ENCODE results near the gene LAMB4. TPM values are rescaled to one million over a fixed set of nuclear protein-coding genes. Genes with fewer than 3 reads are reported as not detected.

LAMB4 gene
- total RNA-seq, 2 experiments from 2014 or later: 0.08 to 0.11 TPM

DNA sequence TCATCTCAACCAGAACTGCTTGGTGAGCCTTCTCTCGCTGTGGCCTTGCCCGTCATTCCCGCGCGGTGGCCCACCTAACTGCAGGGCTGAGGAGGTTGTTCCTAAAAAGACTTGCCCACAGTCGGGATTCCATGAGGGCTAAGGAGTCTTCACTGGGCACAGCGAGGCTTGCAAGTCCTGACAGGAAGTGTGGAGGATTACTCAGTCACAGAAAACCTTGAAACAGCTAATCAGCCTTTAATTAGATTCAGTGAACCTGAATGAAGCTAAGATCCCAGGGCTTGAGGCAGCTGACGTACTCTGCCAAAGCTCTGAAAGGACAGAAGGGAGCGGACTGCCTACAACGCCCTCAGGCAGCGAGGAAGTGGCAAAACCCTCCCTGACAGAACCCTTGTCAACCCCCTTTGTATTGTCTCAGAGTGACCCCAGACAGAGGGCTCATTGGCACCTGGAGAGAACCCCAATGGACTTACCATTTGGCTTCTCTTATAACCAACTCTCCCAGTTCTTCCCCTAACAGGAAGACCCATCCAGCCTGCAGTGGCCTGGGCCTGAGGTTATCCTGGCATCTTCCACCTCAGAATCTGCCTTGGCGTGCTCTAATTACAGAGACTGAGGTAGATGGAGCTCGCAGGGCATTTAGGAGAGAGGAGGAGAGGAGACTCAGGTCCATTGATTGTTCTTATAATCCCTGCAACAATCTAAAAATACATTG is 2.5 kb upstream of the LAMB4 start:
- CTCF ChIA-PET: no interaction called here
- Mint-ChIP-seq H3K27ac (no peak overlapping the region), H3K4me3 (no peak overlapping the region), H3K27me3 (no peaks in the 10 kb centered on the region), H3K9me3 (no peaks in the 10 kb centered on the region), H3K4me1 (ENCODE audit: low read depth) (peaks cover 17% of the 10 kb centered on the region), H3K36me3 (ENCODE audit: low read depth) (no peaks in the 10 kb centered on the region)
- H3K4me3 ChIP-seq (ENCODE audit: low read length): no peak overlapping the region
- TF ChIP-seq, protein P1, sequence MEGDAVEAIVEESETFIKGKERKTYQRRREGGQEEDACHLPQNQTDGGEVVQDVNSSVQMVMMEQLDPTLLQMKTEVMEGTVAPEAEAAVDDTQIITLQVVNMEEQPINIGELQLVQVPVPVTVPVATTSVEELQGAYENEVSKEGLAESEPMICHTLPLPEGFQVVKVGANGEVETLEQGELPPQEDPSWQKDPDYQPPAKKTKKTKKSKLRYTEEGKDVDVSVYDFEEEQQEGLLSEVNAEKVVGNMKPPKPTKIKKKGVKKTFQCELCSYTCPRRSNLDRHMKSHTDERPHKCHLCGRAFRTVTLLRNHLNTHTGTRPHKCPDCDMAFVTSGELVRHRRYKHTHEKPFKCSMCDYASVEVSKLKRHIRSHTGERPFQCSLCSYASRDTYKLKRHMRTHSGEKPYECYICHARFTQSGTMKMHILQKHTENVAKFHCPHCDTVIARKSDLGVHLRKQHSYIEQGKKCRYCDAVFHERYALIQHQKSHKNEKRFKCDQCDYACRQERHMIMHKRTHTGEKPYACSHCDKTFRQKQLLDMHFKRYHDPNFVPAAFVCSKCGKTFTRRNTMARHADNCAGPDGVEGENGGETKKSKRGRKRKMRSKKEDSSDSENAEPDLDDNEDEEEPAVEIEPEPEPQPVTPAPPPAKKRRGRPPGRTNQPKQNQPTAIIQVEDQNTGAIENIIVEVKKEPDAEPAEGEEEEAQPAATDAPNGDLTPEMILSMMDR (IDR thresholded peaks at IDR 0.05): no peak
- H3K27me3 ChIP-seq (ENCODE audit: control insufficient read depth in 1 of 2, insufficient read depth in 2 of 2, low read length in 2 of 2): no peaks in the 10 kb centered on the region
- intact Hi-C loops (cut with DNase I, micrococcal nuclease): loop anchor here in 1 of 2 experiments (10.0 kb wide), 1 partner anchor 1328 kb away; no protein-coding TSS in a partner anchor
- no peaks in the 10 kb centered on the region for H3K9me3 ChIP-seq (ENCODE audit: control insufficient read depth in 1 of 2, insufficient read depth in 1 of 2, low read length in 2 of 2)
- H3K36me3 ChIP-seq (ENCODE audit: insufficient read depth, low read length): no peaks in the 10 kb centered on the region
- peaks cover 8% of the 10 kb centered on the region for H3K4me1 ChIP-seq (ENCODE audit: insufficient read depth, low read length)
- no peak overlapping the region for H3K27ac ChIP-seq (ENCODE audit: low read depth in 1 of 2, low read length in 2 of 2)
- DNase-seq (no peak), ATAC-seq (ENCODE audit: poor library complexity) (no peak)
- POLR2A ChIA-PET: no interaction called here

DNA sequence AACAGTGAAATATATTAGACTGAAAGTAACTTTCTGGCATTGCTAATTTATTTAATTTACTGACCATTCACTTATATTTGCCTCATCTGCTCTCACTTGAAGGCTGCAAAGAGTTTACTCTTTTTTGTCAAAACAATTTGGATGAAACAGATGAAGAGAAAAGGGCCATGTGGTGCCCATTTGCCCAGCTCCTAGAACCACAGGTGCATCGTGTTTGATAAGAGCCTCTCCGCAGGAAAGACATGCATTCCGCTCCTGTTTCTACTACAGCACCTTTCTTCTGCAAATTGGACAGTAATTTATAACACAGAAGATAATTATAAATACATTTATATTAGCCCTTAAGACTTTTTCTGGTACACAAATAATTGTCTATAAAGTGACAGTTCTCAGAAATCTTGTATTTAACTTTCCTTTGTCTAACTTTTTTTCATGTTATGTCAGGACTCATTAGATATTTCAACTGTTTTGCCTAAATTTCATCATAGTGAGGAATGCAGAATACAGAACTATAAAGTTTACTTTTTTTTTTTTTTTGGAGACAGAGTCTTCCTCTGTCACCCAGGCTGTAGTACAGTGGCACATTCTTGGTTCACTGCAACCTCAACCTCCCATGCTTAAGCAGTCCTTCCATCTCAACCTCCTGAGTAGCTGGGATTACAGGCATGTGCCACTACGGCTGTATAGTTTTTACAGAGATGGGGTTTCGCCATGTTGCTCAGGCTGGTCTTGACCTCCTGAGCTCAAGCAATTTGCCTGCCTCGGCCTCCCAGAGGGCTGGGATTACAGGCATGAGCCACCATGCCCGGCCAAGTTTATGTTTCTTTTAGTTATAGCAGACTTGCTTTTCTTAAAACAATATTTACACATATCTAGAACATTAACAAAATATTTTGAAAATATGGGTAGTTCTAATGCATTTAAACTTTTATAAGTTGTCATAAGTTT is 869 bp downstream of the LAMB4 start:
- no peaks in the 10 kb centered on the region for H3K4me1 Mint-ChIP-seq (ENCODE audit: low read depth)
- TF ChIP-seq, protein P1 (IDR thresholded peaks at IDR 0.05): no peak
- ATAC-seq (ENCODE audit: poor library complexity) (no peak), DNase-seq (no peak)
- H3K27ac ChIP-seq (ENCODE audit: low read depth in 1 of 2, low read length in 2 of 2): no peak overlapping the region
- H3K4me3 Mint-ChIP-seq: no peak overlapping the region
- no peak overlapping the region for H3K4me3 ChIP-seq (ENCODE audit: low read length)
- H3K27me3 ChIP-seq (ENCODE audit: control insufficient read depth in 1 of 2, insufficient read depth in 2 of 2, low read length in 2 of 2): no peaks in the 10 kb centered on the region
- H3K9me3 Mint-ChIP-seq: no peaks in the 10 kb centered on the region
- no peak overlapping the region for H3K27ac Mint-ChIP-seq
- no peaks in the 10 kb centered on the region for H3K27me3 Mint-ChIP-seq
- CTCF ChIA-PET: interaction anchor here (0.7 kb wide), 1 partner anchor 142 kb away, joined by 3 read pairs; no protein-coding TSS in a partner anchor
- POLR2A ChIA-PET: no interaction called here
- H3K36me3 ChIP-seq (ENCODE audit: insufficient read depth, low read length): no peaks in the 10 kb centered on the region
- intact Hi-C loops (cut with DNase I, micrococcal nuclease): no loop called here
- no peaks in the 10 kb centered on the region for H3K36me3 Mint-ChIP-seq (ENCODE audit: low read depth)
- no peaks in the 10 kb centered on the region for H3K9me3 ChIP-seq (ENCODE audit: control insufficient read depth in 1 of 2, insufficient read depth in 1 of 2, low read length in 2 of 2)
- no peaks in the 10 kb centered on the region for H3K4me1 ChIP-seq (ENCODE audit: insufficient read depth, low read length)

DNA sequence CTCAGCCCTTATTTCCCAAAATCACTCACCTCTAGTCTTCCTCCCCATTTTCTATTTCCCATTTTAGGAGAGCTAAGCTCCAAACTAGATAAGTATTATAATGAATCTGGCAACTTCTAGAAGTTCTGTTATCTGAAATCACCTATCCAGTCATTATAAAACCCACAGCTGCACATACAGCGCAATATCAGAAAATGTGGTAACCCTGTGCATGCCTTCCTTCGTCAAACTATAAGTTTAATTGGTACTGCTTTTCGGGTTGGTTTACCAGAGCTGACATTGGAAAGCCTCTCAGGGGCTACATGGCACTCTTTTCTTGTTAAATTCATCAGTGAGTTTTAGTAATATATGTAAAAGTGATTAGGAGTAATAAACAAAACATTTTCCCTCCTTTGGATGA is 1.6 kb downstream of the LAMB4 start:
- Histone ChIP-seq H3K36me3 (ENCODE audit: insufficient read depth, low read length) (no peaks in the 10 kb centered on the region), H3K9me3 (ENCODE audit: control insufficient read depth in 1 of 2, insufficient read depth in 1 of 2, low read length in 2 of 2) (no peaks in the 10 kb centered on the region), H3K4me1 (ENCODE audit: insufficient read depth, low read length) (no peaks in the 10 kb centered on the region), H3K27me3 (ENCODE audit: control insufficient read depth in 1 of 2, insufficient read depth in 2 of 2, low read length in 2 of 2) (no peaks in the 10 kb centered on the region), H3K27ac (ENCODE audit: low read depth in 1 of 2, low read length in 2 of 2) (no peak overlapping the region), H3K4me3 (ENCODE audit: low read length) (no peak overlapping the region)
- no peaks in the 10 kb centered on the region for H3K36me3 Mint-ChIP-seq (ENCODE audit: low read depth)
- intact Hi-C loops (cut with DNase I, micrococcal nuclease): no loop called here
- no peaks in the 10 kb centered on the region for H3K27me3 Mint-ChIP-seq
- H3K4me1 Mint-ChIP-seq (ENCODE audit: low read depth): no peaks in the 10 kb centered on the region
- H3K27ac Mint-ChIP-seq: no peak overlapping the region
- DNase-seq (no peak), ATAC-seq (ENCODE audit: poor library complexity) (no peak)
- H3K9me3 Mint-ChIP-seq: no peaks in the 10 kb centered on the region
- ChIA-PET POLR2A (no interaction called here), CTCF (no interaction called here)
- H3K4me3 Mint-ChIP-seq: no peak overlapping the region
- TF ChIP-seq, protein P1 (IDR thresholded peaks at IDR 0.05): no peak
